SK-N-MC (cell line): ENCODE results near the gene TRPM1.

ENCODE experiments used
- EZH2 ChIP-seq: fragments of 200-600 bp; sonication (generic); IDR thresholded peaks from one replicate; pipeline ENCODE4 v1.6.1; 2017; ENCODE audit warnings: antibody characterized with exemption
- POLR2AphosphoS5 ChIP-seq: IDR thresholded peaks from 2 replicates; pipeline ENCODE4 v1.6.1; 2012; ENCODE audit warnings: mild to moderate bottlenecking, low read depth, low read length, borderline replicate concordance

- TF ChIP-seq POLR2AphosphoS5 (no peak), EZH2 (no peak)
Measured at GRCh38 chr15:31106495-31107300, 5.2 kb upstream of the TRPM1 start.
